ENCODE results near the gene SLC2A8. TPM values are rescaled to one million over a fixed set of nuclear protein-coding genes. Genes with fewer than 3 reads are reported as not detected.

Gene SLC2A8
- total RNA-seq, 1 experiment from 2014 or later = 144 TPM

GRCh38 chr9:127398275-127398647, 1.3 kb downstream of the SLC2A8 start:
- Mint-ChIP-seq H3K27me3 (ENCODE audit: insufficient read depth, unreplicated experiment) (no peaks in the 10 kb centered on the region), H3K36me3 (ENCODE audit: insufficient read depth, unreplicated experiment) (peaks cover 58% of the 10 kb centered on the region), H3K27ac (ENCODE audit: unreplicated experiment) (peak overlapping the region; percentile 76), H3K9me3 (ENCODE audit: unreplicated experiment) (no peaks in the 10 kb centered on the region), H3K4me1 (ENCODE audit: low read depth, unreplicated experiment) (peaks cover 5% of the 10 kb centered on the region), H3K4me3 (ENCODE audit: unreplicated experiment) (peak overlapping the region; percentile 97)
- BruUV-seq (replicated peaks) = no TSS peak
- Histone ChIP-seq H3K27me3 (replicated peaks; ENCODE audit: control insufficient read depth, insufficient read depth, low read length) (no peaks in the 10 kb centered on the region), H3K4me1 (peaks cover 27% of the 10 kb centered on the region), H3K9me3 (no peaks in the 10 kb centered on the region), H3K36me3 (ENCODE audit: control insufficient read depth, insufficient read depth, low read length) (no peaks in the 10 kb centered on the region; the same call in 1 of the 2 replicates), H3K4me3 (ENCODE audit: low read depth, low read length) (peak overlapping the region; percentile 92)
- intact Hi-C loops (cut with micrococcal nuclease; ENCODE audit: unreplicated experiment) = loop anchor here (1.0 to 10.0 kb wide), 6 partner anchors 37 to 456 kb away; no protein-coding TSS in a partner anchor
- TF ChIP-seq, protein P1, sequence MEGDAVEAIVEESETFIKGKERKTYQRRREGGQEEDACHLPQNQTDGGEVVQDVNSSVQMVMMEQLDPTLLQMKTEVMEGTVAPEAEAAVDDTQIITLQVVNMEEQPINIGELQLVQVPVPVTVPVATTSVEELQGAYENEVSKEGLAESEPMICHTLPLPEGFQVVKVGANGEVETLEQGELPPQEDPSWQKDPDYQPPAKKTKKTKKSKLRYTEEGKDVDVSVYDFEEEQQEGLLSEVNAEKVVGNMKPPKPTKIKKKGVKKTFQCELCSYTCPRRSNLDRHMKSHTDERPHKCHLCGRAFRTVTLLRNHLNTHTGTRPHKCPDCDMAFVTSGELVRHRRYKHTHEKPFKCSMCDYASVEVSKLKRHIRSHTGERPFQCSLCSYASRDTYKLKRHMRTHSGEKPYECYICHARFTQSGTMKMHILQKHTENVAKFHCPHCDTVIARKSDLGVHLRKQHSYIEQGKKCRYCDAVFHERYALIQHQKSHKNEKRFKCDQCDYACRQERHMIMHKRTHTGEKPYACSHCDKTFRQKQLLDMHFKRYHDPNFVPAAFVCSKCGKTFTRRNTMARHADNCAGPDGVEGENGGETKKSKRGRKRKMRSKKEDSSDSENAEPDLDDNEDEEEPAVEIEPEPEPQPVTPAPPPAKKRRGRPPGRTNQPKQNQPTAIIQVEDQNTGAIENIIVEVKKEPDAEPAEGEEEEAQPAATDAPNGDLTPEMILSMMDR (IDR thresholded peaks at IDR 0.05; ENCODE audit: insufficient read depth in 1 of 2, low read depth in 1 of 2, low read length in 1 of 2, severe bottlenecking in 1 of 2, unreplicated experiment in 1 of 2) = no peak
- DNase-seq = no peak
- ChIA-PET POLR2A (no interaction called here), CTCF (interaction anchor here (1.3 to 3.4 kb wide), 4 partner anchors 28 to 174 kb away, joined by 3 to 54 read pairs (median 14); no protein-coding TSS in a partner anchor)

DNA sequence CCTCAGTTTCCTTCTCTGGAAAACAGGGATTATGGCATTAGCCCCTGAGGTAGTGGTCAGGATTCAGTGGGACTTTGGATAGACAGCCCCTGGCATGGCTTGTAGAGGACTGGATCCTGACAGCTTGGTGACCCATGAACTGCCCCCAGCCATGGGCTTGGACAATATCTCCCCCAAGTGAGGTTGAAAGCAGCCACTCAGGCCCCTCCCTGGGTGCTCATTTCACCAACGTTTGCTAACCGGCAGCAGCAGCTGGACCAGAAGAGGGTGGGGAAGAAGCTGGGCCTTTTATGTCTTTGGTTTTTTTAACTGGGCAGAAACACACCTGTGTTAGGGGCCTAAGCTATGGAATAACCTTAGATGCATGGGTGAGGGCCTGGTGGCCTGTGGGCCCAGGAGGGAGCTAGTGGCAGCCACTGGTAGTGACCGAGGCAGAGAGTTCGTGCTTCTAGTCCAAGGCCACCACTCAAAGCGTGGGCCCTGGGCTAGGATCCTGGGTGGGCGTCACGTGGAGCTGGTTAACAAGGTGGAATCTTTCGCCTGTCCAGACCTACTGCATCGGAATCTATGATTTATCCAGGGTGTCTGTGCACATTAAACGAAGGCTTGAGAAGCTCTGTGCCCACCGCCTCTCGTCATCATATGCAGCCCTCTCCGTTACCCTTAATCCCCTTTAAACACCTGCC, 1.9 kb downstream of the SLC2A8 start:
- no peaks in the 10 kb centered on the region for H3K27me3 Mint-ChIP-seq (ENCODE audit: insufficient read depth, unreplicated experiment)
- Histone ChIP-seq H3K36me3 (ENCODE audit: control insufficient read depth, insufficient read depth, low read length) (peaks cover 2% of the 10 kb centered on the region), H3K4me3 (ENCODE audit: low read depth, low read length) (peak overlapping the region; percentile 92), H3K27me3 (replicated peaks; ENCODE audit: control insufficient read depth, insufficient read depth, low read length) (no peaks in the 10 kb centered on the region), H3K4me1 (peaks cover 22% of the 10 kb centered on the region), H3K9me3 (no peaks in the 10 kb centered on the region)
- H3K9me3 Mint-ChIP-seq (ENCODE audit: unreplicated experiment) = no peaks in the 10 kb centered on the region
- ChIA-PET POLR2A (interaction anchor here (0.5 kb wide), 1 partner anchor 38 kb away, joined by 3 read pairs; no protein-coding TSS in a partner anchor), CTCF (interaction anchor here (1.3 to 3.4 kb wide), 3 partner anchors 28 to 115 kb away, joined by 3 to 54 read pairs (median 12); no protein-coding TSS in a partner anchor)
- peak overlapping the region; percentile 97 for H3K4me3 Mint-ChIP-seq (ENCODE audit: unreplicated experiment)
- TF ChIP-seq, protein P1 (IDR thresholded peaks at IDR 0.05; ENCODE audit: insufficient read depth in 1 of 2, low read depth in 1 of 2, low read length in 1 of 2, severe bottlenecking in 1 of 2, unreplicated experiment in 1 of 2) = no peak
- peak in 1 of 2 experiments; percentile 34 for DNase-seq
- BruUV-seq (replicated peaks) = TSS peak; percentile 33
- H3K36me3 Mint-ChIP-seq (ENCODE audit: insufficient read depth, unreplicated experiment) = peaks cover 62% of the 10 kb centered on the region
- H3K4me1 Mint-ChIP-seq (ENCODE audit: low read depth, unreplicated experiment) = no peaks in the 10 kb centered on the region
- intact Hi-C loops (cut with micrococcal nuclease; ENCODE audit: unreplicated experiment) = loop anchor here (1.0 to 10.0 kb wide), 6 partner anchors 38 to 457 kb away; no protein-coding TSS in a partner anchor
- peak overlapping the region; percentile 76 for H3K27ac Mint-ChIP-seq (ENCODE audit: unreplicated experiment)

GRCh38 chr9:127399736-127400269, 2.8 kb downstream of the SLC2A8 start:
- H3K4me3 Mint-ChIP-seq (ENCODE audit: unreplicated experiment) = peak overlapping the region; percentile 44
- TF ChIP-seq, protein P1 (IDR thresholded peaks at IDR 0.05; ENCODE audit: insufficient read depth in 1 of 2, low read depth in 1 of 2, low read length in 1 of 2, severe bottlenecking in 1 of 2, unreplicated experiment in 1 of 2) = no peak
- no peaks in the 10 kb centered on the region for H3K27me3 Mint-ChIP-seq (ENCODE audit: insufficient read depth, unreplicated experiment)
- POLR2A ChIA-PET = interaction anchor here (0.5 kb wide), 1 partner anchor 38 kb away, joined by 3 read pairs; no protein-coding TSS in a partner anchor
- Histone ChIP-seq H3K9me3 (no peaks in the 10 kb centered on the region), H3K36me3 (ENCODE audit: control insufficient read depth, insufficient read depth, low read length) (peaks cover 2% of the 10 kb centered on the region), H3K4me3 (ENCODE audit: low read depth, low read length) (no peak overlapping the region), H3K4me1 (peaks cover 18% of the 10 kb centered on the region), H3K27me3 (replicated peaks; ENCODE audit: control insufficient read depth, insufficient read depth, low read length) (no peaks in the 10 kb centered on the region)
- intact Hi-C loops (cut with micrococcal nuclease; ENCODE audit: unreplicated experiment) = loop anchor here (5.0 to 10.0 kb wide), 5 partner anchors 93 to 458 kb away; no protein-coding TSS in a partner anchor
- CTCF ChIA-PET = no interaction called here
- no peaks in the 10 kb centered on the region for H3K9me3 Mint-ChIP-seq (ENCODE audit: unreplicated experiment)
- no peaks in the 10 kb centered on the region for H3K4me1 Mint-ChIP-seq (ENCODE audit: low read depth, unreplicated experiment)
- H3K27ac Mint-ChIP-seq (ENCODE audit: unreplicated experiment) = peak overlapping the region; percentile 45
- DNase-seq = peak in 1 of 2 experiments; percentile 22
- BruUV-seq (replicated peaks) = no TSS peak
- H3K36me3 Mint-ChIP-seq (ENCODE audit: insufficient read depth, unreplicated experiment) = peaks cover 62% of the 10 kb centered on the region
